IMR-90 (cell line): ENCODE results near the gene PLEK. TPM values are rescaled to one million over a fixed set of nuclear protein-coding genes. Genes with fewer than 3 reads are reported as not detected.
A peak's percentile ranks its signal among the peaks of the same experiment; 100 is the strongest.

ENCODE experiments used
- ATAC-seq: fragments of 200-7000 bp; cut with Tn5 transposase; 2 replicates; pipeline ENCODE4 v1.9.1; 2020; ENCODE audit warnings: low read depth, mild to moderate bottlenecking, moderate library complexity
- BruUV-seq: library from RNA; stranded (reverse); fragments of 400-500 nt; replicated peaks from 2 replicates; lab custom pipeline; 2021; lab: Mats Ljungman, UMichigan
- CTCF ChIA-PET: fragments of 300-600 bp; formaldehyde crosslinking; extraction: SDS; loops from one replicate; lab custom pipeline; 2021; ENCODE audit warnings: antibody characterized with exemption; lab: Yijun Ruan, JAX
- POLR2A ChIA-PET: fragments of 300-600 bp; sonication (Branson Sonifier 250); formaldehyde crosslinking; loops from one replicate; lab custom pipeline; 2022; ENCODE audit warnings: antibody characterized with exemption; ENCODE audit not compliant: unreplicated experiment; lab: Charles Lee
- DNase-seq: peaks from one replicate; pipeline ENCODE4 v3.0.0; 2013
- H2AFZ ChIP-seq: replicated peaks from 2 replicates; pipeline ENCODE3; 2013; ENCODE audit warnings: low read length, mild to moderate bottlenecking; ENCODE audit not compliant: poor library complexity
- H2AK5ac ChIP-seq: 2 replicates; pipeline ENCODE4 v1.6.1; 2013; ENCODE audit warnings: low read depth, low read length, inconsistent platforms
- H2AK9ac ChIP-seq: replicated peaks from 2 replicates; pipeline ENCODE3; 2013; ENCODE audit warnings: mild to moderate bottlenecking, low read depth, low read length, moderate library complexity; ENCODE audit not compliant: poor library complexity
- H2BK120ac ChIP-seq: 2 replicates; pipeline ENCODE4 v1.6.1; 2013; ENCODE audit warnings: low read depth, low read length, inconsistent platforms
- H2BK15ac ChIP-seq: 3 replicates; pipeline ENCODE4 v1.6.1; 2013; ENCODE audit warnings: low read depth, low read length, inconsistent platforms
- H2BK20ac ChIP-seq: 2 replicates; pipeline ENCODE4 v1.6.1; 2013; ENCODE audit warnings: low read depth, mild to moderate bottlenecking, inconsistent platforms, low read length, moderate library complexity
- H2BK5ac ChIP-seq: 2 replicates; pipeline ENCODE4 v1.6.1; 2013; ENCODE audit warnings: mild to moderate bottlenecking, low read depth, low read length, inconsistent platforms; ENCODE audit not compliant: poor library complexity, severe bottlenecking
- H3K14ac ChIP-seq: replicated peaks from 2 replicates; pipeline ENCODE4 v1.6.1; 2013; ENCODE audit warnings: low read depth, low read length, inconsistent platforms
- H3K18ac ChIP-seq: 2 replicates; pipeline ENCODE4 v1.6.1; 2013; ENCODE audit warnings: low read depth, low read length, control low read depth
- H3K23ac ChIP-seq: 2 replicates; pipeline ENCODE4 v1.6.1; 2013; ENCODE audit warnings: low read depth, low read length, inconsistent platforms
- H3K27ac ChIP-seq: 2 replicates; pipeline ENCODE4 v1.5.1; 2013; ENCODE audit warnings: mild to moderate bottlenecking, control low read depth, low read length; ENCODE audit not compliant: insufficient read depth
- H3K27me3 ChIP-seq: 2 replicates; pipeline ENCODE4 v1.6.1; 2013; ENCODE audit warnings: low read length; ENCODE audit not compliant: control insufficient read depth, insufficient read depth
- H3K36me3 ChIP-seq: 2 replicates; pipeline ENCODE4 v1.6.1; 2013; ENCODE audit warnings: low read length, mixed read lengths; ENCODE audit not compliant: control insufficient read depth, insufficient read depth
- H3K4ac ChIP-seq: 2 replicates; pipeline ENCODE4 v1.6.1; 2013; ENCODE audit warnings: low read depth, low read length, inconsistent platforms
- H3K4me1 ChIP-seq: 2 replicates; pipeline ENCODE4 v1.6.1; 2013; ENCODE audit warnings: low read length, mixed read lengths; ENCODE audit not compliant: control insufficient read depth, insufficient read depth
- H3K4me2 ChIP-seq: 2 replicates; pipeline ENCODE4 v1.6.1; 2013; ENCODE audit warnings: low read depth, mild to moderate bottlenecking, control low read depth, low read length, moderate library complexity
- H3K4me3 ChIP-seq: 2 replicates; pipeline ENCODE4 v1.5.1; 2013; ENCODE audit warnings: low read depth, mild to moderate bottlenecking, control low read depth, low read length, moderate library complexity; ENCODE audit not compliant: insufficient read depth
- H3K56ac ChIP-seq: 2 replicates; pipeline ENCODE4 v1.6.1; 2013; ENCODE audit warnings: low read length, inconsistent platforms; ENCODE audit not compliant: insufficient read depth; ENCODE audit errors: extremely low read depth
- H3K79me1 ChIP-seq, 2 experiments: 2 replicates each; pipeline ENCODE4 v1.6.1; 2013; ENCODE audit warnings: low read length in 2 of 2, inconsistent platforms in 1 of 2, low read depth in 1 of 2
- H3K9ac ChIP-seq: 2 replicates; pipeline ENCODE4 v1.6.1; 2013; ENCODE audit warnings: low read depth, low read length, control low read depth
- H3K9me1 ChIP-seq: 2 replicates; pipeline ENCODE4 v1.6.1; 2013; ENCODE audit warnings: low read length, inconsistent platforms; ENCODE audit not compliant: insufficient read depth
- H3K9me3 ChIP-seq: 2 replicates; pipeline ENCODE4 v1.6.1; 2013; ENCODE audit warnings: low read length; ENCODE audit not compliant: control insufficient read depth, insufficient read depth
- H4K20me1 ChIP-seq: 2 replicates; pipeline ENCODE4 v1.6.1; 2013; ENCODE audit warnings: low read length, inconsistent platforms; ENCODE audit not compliant: insufficient read depth
- H4K5ac ChIP-seq: 2 replicates; pipeline ENCODE4 v1.6.1; 2013; ENCODE audit warnings: mild to moderate bottlenecking, low read depth, low read length, control low read depth
- H4K8ac ChIP-seq, 2 experiments: 2 replicates each; pipeline ENCODE4 v1.6.1; 2013; ENCODE audit warnings: low read depth in 2 of 2, low read length in 2 of 2, control low read depth in 1 of 2, inconsistent platforms in 1 of 2
- H4K91ac ChIP-seq: 2 replicates; pipeline ENCODE4 v1.6.1; 2013; ENCODE audit warnings: low read depth, low read length, inconsistent platforms; ENCODE audit not compliant: insufficient read depth
- CEBPB ChIP-seq: IDR thresholded peaks from 2 replicates; pipeline ENCODE4 v1.6.1; 2012; ENCODE audit warnings: low read depth, low read length, improper control_type of control experiment
- SMC3 ChIP-seq: fragments of 150-350 bp; IDR thresholded peaks from 2 replicates; pipeline ENCODE4 v1.6.1; 2016; ENCODE audit warnings: low read depth, mild to moderate bottlenecking, antibody characterized with exemption, low read length, moderate library complexity
- WGBS, 2 experiments: methylation state at CpG; one replicate each; pipeline versions ENCODE4 v1.1.5 to v1.1.7; 2013; ENCODE audit warnings: missing lambda C conversion rate in 2 of 2; ENCODE audit not compliant: insufficient read length in 1 of 2; ENCODE audit errors: extremely low coverage in 2 of 2; 5-methylcytosine and 5-hydroxymethylcytosine counted together
- dilution Hi-C: fragments of 300-500 bp; cut with HindIII; formaldehyde crosslinking; loops from one replicate; pipeline ENCODE4 v1.14.3; 2018; ENCODE audit warnings: low sequenced_read_pairs; ENCODE audit not compliant: unreplicated experiment
- in situ Hi-C: fragments of 300-500 bp; cut with MboI; formaldehyde crosslinking; loops from 3 replicates; pipeline ENCODE4 v1.14.3; 2019; ENCODE audit warnings: low sequenced_read_pairs, inconsistent platforms, mixed read lengths
- intact Hi-C: fragments of 100-400 bp; cut with micrococcal nuclease; formaldehyde crosslinking; loops from 2 replicates; pipeline ENCODE4 v1.10.0; 2022
- polyA plus RNA-seq, 3 experiments: library from polyadenylated mRNA; depleted of rRNA; stranded (reverse); fragments of >200 nt; gene quantifications; 2 replicates each; pipeline ENCODE4 v1.2.3, GENCODE V29; 2012; ENCODE audit warnings: low replicate concordance in 1 of 3
- total RNA-seq: library from RNA; depleted of rRNA; stranded (reverse); fragments of >200 nt; gene quantifications from 2 replicates; pipeline ENCODE4 v1.2.3, GENCODE V29; 2012

The PLEK gene
- total and polyA plus RNA-seq, 2 of the 4 experiments (the other 2 are of a cell fraction): under 0.01 TPM; not detected in 1

DNA sequence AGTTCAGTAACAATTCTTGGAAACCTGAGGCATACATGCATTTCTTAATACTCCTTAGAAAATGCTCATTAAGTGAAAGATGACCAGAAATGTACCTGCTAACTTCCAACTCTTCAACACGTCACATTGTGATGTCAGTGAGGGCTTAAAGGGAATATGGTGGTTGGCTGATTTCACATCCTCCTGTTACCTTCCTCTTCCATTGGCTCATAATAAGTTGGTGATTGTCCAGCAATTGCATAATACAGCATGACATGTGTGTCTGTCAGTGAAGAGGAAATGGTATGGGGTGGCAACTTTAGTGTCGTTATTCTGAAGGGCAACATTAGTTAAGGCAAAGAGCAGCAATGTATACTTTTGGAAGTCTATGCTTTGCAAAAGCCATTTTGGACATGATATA is 26.0 kb downstream of the PLEK start:
- no peak overlapping the region for H2BK15ac ChIP-seq
- H4K91ac ChIP-seq: no peak overlapping the region
- H3K9me1 ChIP-seq: no peaks in the 10 kb centered on the region
- H3K36me3 ChIP-seq: no peaks in the 10 kb centered on the region
- WGBS, 2 experiments: 13% methylated on average over 1 of the region's 2 CpGs; no CpG with 5 or more reads in 1 of the 2 experiments
- H3K27me3 ChIP-seq: peaks cover 55% of the 10 kb centered on the region
- no peak overlapping the region for H3K14ac ChIP-seq
- no peak overlapping the region for H3K4me3 ChIP-seq
- no TSS peak for BruUV-seq
- DNase-seq: no peak
- dilution Hi-C loops: no loop called here
- no peak overlapping the region for H3K18ac ChIP-seq
- H2BK5ac ChIP-seq: no peak overlapping the region
- TF ChIP-seq SMC3 (no peak), CEBPB (0 out of 2 replicates have a peak, but pooled peaks have one; percentile 16)
- no peak overlapping the region for H2BK20ac ChIP-seq
- H2AK5ac ChIP-seq: no peak overlapping the region
- no peak overlapping the region for H3K27ac ChIP-seq
- no peak overlapping the region for H3K4ac ChIP-seq
- H3K23ac ChIP-seq: no peak overlapping the region
- H4K8ac ChIP-seq: no peak overlapping the region
- no peak overlapping the region for H2BK120ac ChIP-seq
- H3K9ac ChIP-seq: no peak overlapping the region
- in situ Hi-C loops: no loop called here
- no peaks in the 10 kb centered on the region for H3K4me1 ChIP-seq
- H2AFZ ChIP-seq: no peak overlapping the region
- no peak overlapping the region for H3K4me2 ChIP-seq
- no peak overlapping the region for H3K56ac ChIP-seq
- no peak for ATAC-seq
- no peak overlapping the region for H4K5ac ChIP-seq
- ChIA-PET CTCF (no interaction called here), POLR2A (no interaction called here)
- H4K20me1 ChIP-seq: no peaks in the 10 kb centered on the region; the same call in 1 of the 2 replicates
- intact Hi-C loops: no loop called here
- no peaks in the 10 kb centered on the region for H3K79me1 ChIP-seq
- no peak overlapping the region for H2AK9ac ChIP-seq
- 0 out of 2 replicates have a peak, but pooled peaks cover 3% of the 10 kb centered on the region for H3K9me3 ChIP-seq
